ENCODE results near the gene DLG2.

DLG2 gene

DNA sequence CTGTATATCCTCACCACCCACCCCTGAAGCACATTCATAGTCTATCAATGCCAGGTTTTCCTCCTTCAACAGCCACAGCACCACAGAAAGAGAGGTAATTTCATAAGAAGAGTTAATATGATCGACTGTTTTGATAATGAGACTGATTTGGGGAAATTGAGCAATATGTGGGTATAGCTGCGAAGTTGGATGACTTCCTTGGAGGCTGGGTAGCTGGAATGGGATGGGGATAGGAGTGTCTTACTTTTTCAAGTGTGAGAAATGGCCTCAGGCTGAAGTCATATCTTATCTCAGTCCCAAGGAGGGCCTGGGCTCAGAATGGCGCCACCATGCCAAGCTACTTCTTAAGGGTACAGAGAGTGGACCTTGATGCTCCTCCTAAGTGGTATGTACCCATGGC lies 2153.4 kb downstream of the DLG2 start:
- TF ChIP-seq, protein P1, sequence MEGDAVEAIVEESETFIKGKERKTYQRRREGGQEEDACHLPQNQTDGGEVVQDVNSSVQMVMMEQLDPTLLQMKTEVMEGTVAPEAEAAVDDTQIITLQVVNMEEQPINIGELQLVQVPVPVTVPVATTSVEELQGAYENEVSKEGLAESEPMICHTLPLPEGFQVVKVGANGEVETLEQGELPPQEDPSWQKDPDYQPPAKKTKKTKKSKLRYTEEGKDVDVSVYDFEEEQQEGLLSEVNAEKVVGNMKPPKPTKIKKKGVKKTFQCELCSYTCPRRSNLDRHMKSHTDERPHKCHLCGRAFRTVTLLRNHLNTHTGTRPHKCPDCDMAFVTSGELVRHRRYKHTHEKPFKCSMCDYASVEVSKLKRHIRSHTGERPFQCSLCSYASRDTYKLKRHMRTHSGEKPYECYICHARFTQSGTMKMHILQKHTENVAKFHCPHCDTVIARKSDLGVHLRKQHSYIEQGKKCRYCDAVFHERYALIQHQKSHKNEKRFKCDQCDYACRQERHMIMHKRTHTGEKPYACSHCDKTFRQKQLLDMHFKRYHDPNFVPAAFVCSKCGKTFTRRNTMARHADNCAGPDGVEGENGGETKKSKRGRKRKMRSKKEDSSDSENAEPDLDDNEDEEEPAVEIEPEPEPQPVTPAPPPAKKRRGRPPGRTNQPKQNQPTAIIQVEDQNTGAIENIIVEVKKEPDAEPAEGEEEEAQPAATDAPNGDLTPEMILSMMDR (IDR thresholded peaks at IDR 0.05; ENCODE audit: low read depth, low read length), result no peak
- H3K4me3 ChIP-seq (replicated peaks in 1 of 2; ENCODE audit: low read depth in 2 of 2, low read length in 2 of 2), result no peak overlapping the region
- DNase-seq (ENCODE audit: low read depth in 2 of 2), result no peak

DNA sequence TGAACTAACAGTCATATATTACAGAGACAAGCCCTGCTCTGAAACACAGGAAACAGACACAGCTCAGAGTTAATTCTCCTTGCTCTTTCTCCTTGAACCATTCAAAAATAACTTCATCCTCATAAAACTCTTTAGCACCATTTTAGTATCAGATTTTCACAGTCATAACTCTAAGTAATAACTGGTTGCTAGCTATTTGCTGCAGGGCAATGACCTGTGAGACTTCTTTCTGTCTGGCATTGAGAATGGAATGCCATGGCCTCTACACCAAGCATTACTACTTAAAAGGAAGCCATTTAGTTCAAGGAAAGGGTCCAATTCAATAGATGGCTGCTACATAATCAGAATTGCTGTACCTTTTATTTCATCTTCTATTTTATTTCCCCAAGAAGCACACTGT lies 2154.3 kb downstream of the DLG2 start:
- no peak overlapping the region for H3K4me3 ChIP-seq (replicated peaks in 1 of 2; ENCODE audit: low read depth in 2 of 2, low read length in 2 of 2)
- no peak for DNase-seq (ENCODE audit: low read depth in 2 of 2)
- TF ChIP-seq, protein P1 (IDR thresholded peaks at IDR 0.05; ENCODE audit: low read depth, low read length), result no peak

DNA sequence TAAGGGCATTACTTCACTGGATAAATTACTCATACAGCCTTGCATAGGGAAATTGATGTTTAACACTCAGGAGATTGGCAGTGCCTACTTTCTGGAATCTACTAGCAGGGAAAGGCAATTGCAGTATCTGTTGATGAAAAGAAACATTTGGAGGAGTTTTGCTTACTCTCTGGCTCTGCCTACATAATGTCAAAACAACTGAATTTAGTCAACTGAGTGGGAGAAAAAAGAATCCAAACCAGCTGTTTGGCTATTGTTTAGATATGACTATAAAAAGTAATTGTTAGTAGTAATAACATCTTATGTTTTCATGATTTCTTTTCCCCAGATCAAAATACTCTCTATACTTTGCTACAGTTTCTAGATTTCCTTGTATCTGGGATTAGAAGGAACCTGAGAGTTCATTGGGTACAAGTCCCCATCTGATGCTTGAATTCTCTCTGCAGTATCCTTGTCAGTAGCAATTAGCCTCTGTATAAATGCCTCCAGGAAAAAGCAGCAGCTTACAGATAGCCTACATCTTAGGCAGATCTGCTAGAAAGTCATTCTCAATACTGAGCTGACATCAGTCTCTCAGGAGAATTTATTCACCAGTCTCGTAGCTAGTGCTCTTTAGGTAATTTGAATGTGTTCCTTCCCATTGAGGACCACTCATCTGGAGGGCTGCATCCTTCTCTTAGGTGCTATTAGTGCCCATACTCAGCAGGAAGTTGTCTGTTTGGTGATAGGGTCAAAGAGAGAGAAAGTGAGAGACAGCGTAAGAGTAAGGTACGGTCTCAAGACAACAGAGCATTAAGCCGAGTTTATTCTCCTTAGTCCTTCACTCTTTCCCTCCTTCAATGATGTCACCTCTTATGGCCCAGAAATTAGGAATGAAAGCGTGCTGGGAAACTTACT lies 2155.1 kb downstream of the DLG2 start:
- TF ChIP-seq, protein P1 (IDR thresholded peaks at IDR 0.05; ENCODE audit: low read depth, low read length), result no peak
- no peak overlapping the region for H3K4me3 ChIP-seq (replicated peaks in 1 of 2; ENCODE audit: low read depth in 2 of 2, low read length in 2 of 2)
- DNase-seq (ENCODE audit: low read depth in 2 of 2), result no peak

GRCh38 chr11:83467837-83468236 lies 2159.3 kb downstream of the DLG2 start:
- no peak for DNase-seq (ENCODE audit: low read depth in 2 of 2)
- no peak overlapping the region for H3K4me3 ChIP-seq (replicated peaks in 1 of 2; ENCODE audit: low read depth in 2 of 2, low read length in 2 of 2)
- TF ChIP-seq, protein P1 (IDR thresholded peaks at IDR 0.05; ENCODE audit: low read depth, low read length), result no peak

DNA sequence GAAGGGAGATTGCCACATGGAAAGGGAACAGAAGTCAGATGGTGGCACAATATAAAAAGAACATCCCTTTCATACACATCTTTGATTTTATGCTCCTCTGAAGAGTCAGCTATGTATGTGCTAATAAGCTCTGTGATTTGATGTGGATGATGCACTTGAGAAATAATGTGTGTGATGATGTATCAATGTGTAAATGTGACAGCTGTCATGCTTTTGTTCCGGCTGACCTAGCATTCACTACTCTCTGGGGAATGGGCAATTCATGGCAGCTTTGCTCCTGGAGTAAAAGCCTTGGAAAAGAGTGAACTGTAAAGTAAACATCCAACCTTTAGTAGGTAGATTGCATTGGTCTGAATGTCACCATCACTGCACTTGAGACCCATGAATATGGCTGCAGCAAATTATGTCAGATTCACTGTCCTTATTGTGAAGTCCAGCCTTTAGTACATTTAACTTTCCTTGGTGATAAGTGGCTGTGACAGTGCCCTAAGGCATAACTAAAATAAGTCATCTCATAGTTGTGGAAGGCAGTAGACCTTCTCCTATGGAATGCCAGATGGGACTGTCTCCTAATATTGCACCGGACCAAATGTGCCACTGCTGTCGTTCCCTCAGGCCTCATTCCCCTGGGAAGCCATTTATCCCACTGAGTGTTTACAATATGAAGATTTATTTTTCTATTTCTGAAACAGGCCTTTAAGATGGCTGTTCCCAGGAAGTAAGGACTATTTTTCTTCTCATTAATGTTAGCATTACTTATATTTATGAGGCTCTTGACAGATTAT lies 2162.8 kb downstream of the DLG2 start:
- H3K4me3 ChIP-seq (replicated peaks in 1 of 2; ENCODE audit: low read depth in 2 of 2, low read length in 2 of 2), result no peak overlapping the region
- TF ChIP-seq, protein P1 (IDR thresholded peaks at IDR 0.05; ENCODE audit: low read depth, low read length), result no peak
- DNase-seq (ENCODE audit: low read depth in 2 of 2), result no peak

DNA sequence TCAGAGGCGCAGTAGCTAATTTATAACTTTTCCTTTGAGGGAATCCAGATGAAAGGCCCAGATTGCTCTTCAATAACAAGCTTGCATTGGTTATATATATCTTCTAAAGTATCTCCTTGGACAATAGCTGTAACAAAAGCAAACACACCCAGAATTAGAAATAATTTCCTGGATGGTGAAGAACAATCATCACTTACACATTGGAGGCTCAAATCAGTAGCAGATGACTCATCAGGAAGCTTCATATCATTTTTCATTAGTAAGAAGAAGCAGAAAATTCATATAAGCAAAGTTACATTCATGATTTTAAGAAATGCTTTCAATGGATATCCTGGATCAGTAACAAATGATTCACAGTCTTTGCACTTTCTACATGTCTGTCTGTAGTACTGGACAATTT lies 2167.3 kb downstream of the DLG2 start:
- DNase-seq (ENCODE audit: low read depth in 2 of 2), result no peak
- H3K4me3 ChIP-seq (replicated peaks in 1 of 2; ENCODE audit: low read depth in 2 of 2, low read length in 2 of 2), result no peak overlapping the region
- TF ChIP-seq, protein P1 (IDR thresholded peaks at IDR 0.05; ENCODE audit: low read depth, low read length), result no peak
